Thyroid gland (tissue), 4 donors: ENCODE data around the gene C1orf159.
"Not testable (repeated sequence)": the region's sequence is repeated elsewhere in the genome, so short reads cannot be mapped to it uniquely, and the experiment has no call there.

Experiments
- CTCF ChIP-seq, 6 experiments: fragments of 200-600 bp in 3 of 6; fragments of 450-650 bp in 3 of 6; sonication (generic) in 3 of 6; IDR thresholded peaks; one replicate each; pipeline ENCODE4 v1.5.1; 2016 to 2019; ENCODE audit warnings: antibody characterized with exemption in 6 of 6, mild to moderate bottlenecking in 2 of 6, inconsistent platforms in 1 of 6, moderate library complexity in 1 of 6
- POLR2A ChIP-seq, 2 donors: fragments of 450-650 bp; IDR thresholded peaks; one replicate each; pipeline ENCODE4 v1.6.1; 2017; ENCODE audit warnings: antibody characterized with exemption in 2 of 2, mild to moderate bottlenecking in 2 of 2, moderate library complexity in 1 of 2

GRCh38 chr1:1077396-1077795 is 38.5 kb downstream of the C1orf159 start:
- TF ChIP-seq CTCF, POLR2A (IDR thresholded peaks at IDR 0.05): not testable (repeated sequence)
